Naive thymus-derived CD4-positive, alpha-beta T cell (primary cell): ENCODE data around the gene HIP1R. TPM values are rescaled to one million over a fixed set of nuclear protein-coding genes. Genes with fewer than 3 reads are reported as not detected.
A peak's percentile ranks its signal among the peaks of the same experiment; 100 is the strongest.

Source experiments
- ATAC-seq: fragments of 150-1000 bp; cut with Tn5 transposase; 2 replicates; pipeline ENCODE4 v1.10.0; 2021; ENCODE audit warnings: mild to moderate bottlenecking, moderate library complexity
- CTCF ChIA-PET: fragments of 350-600 bp; sonication (Branson Sonifier 250); formaldehyde crosslinking; loops from one replicate; lab custom pipeline; 2021; ENCODE audit warnings: antibody characterized with exemption; lab: Charles Lee
- POLR2A ChIA-PET: fragments of 350-600 bp; sonication (Branson Sonifier 250); formaldehyde crosslinking; loops from one replicate; lab custom pipeline; 2021; ENCODE audit warnings: antibody characterized with exemption, inconsistent platforms; lab: Charles Lee
- DNase-seq, 9 donors: peaks; one replicate each; pipeline versions ENCODE4 v3.0.0 to v3.0.0-alpha.2; 2020 to 2022; ENCODE audit warnings: mixed read lengths in 1 of 9
- H3K27ac ChIP-seq: one replicate; pipeline ENCODE4 v1.7.0; 2013; ENCODE audit warnings: mild to moderate bottlenecking, low read depth, low read length, moderate library complexity
- H3K27me3 ChIP-seq, 2 donors: one replicate each; pipeline ENCODE4 v1.7.0; 2013; ENCODE audit warnings: low read length in 2 of 2, mild to moderate bottlenecking in 2 of 2, moderate library complexity in 2 of 2; ENCODE audit not compliant: control insufficient read depth in 2 of 2, insufficient read depth in 2 of 2
- H3K36me3 ChIP-seq, 3 experiments: 1 replicate in 2 of 3; 2 replicates in 1 of 3; pipeline ENCODE4 v1.7.0; 2013; ENCODE audit warnings: low read length in 3 of 3, mild to moderate bottlenecking in 3 of 3, moderate library complexity in 1 of 3; ENCODE audit not compliant: insufficient read depth in 3 of 3, control insufficient read depth in 2 of 3
- H3K4me1 ChIP-seq, 2 donors: one replicate each; pipeline ENCODE4 v1.7.0; 2013; ENCODE audit warnings: low read length in 2 of 2, mild to moderate bottlenecking in 2 of 2, moderate library complexity in 1 of 2; ENCODE audit not compliant: control insufficient read depth in 2 of 2, insufficient read depth in 2 of 2
- H3K4me3 ChIP-seq: 2 replicates; pipeline ENCODE4 v1.7.0; 2013; ENCODE audit warnings: mild to moderate bottlenecking, low read length
- H3K9me3 ChIP-seq, 3 experiments: 1 replicate in 2 of 3; 2 replicates in 1 of 3; pipeline ENCODE4 v1.7.0; 2013; ENCODE audit warnings: low read length in 3 of 3; ENCODE audit not compliant: control insufficient read depth in 2 of 3
- H3K27ac Mint-ChIP-seq, 9 donors: one replicate each; pipeline ENCODE4 v1.8.0; 2020 to 2022; ENCODE audit warnings: mixed read lengths in 9 of 9, mild to moderate bottlenecking in 8 of 9, moderate library complexity in 5 of 9, inconsistent platforms in 2 of 9
- H3K27me3 Mint-ChIP-seq, 5 donors: one replicate each; pipeline ENCODE4 v1.8.0; 2021 to 2022; ENCODE audit warnings: mixed read lengths in 5 of 5, mild to moderate bottlenecking in 1 of 5
- H3K36me3 Mint-ChIP-seq, 5 donors: one replicate each; pipeline ENCODE4 v1.8.0; 2020 to 2022; ENCODE audit warnings: mixed read lengths in 5 of 5, mild to moderate bottlenecking in 3 of 5, inconsistent platforms in 1 of 5
- H3K4me1 Mint-ChIP-seq, 7 donors: one replicate each; pipeline ENCODE4 v1.8.0; 2020 to 2022; ENCODE audit warnings: mixed read lengths in 7 of 7, mild to moderate bottlenecking in 3 of 7, inconsistent platforms in 1 of 7
- H3K4me3 Mint-ChIP-seq, 10 donors: one replicate each; pipeline ENCODE4 v1.8.0; 2020 to 2022; ENCODE audit warnings: mild to moderate bottlenecking in 10 of 10, mixed read lengths in 10 of 10, moderate library complexity in 6 of 10, inconsistent platforms in 2 of 10
- H3K9me3 Mint-ChIP-seq, 11 donors: one replicate each; pipeline ENCODE4 v1.8.0; 2020 to 2022; ENCODE audit warnings: mixed read lengths in 11 of 11, mild to moderate bottlenecking in 4 of 11, inconsistent platforms in 1 of 11, moderate library complexity in 1 of 11
- intact Hi-C, 2 donors: fragments of 100-400 bp; cut with micrococcal nuclease; formaldehyde crosslinking; loops; one replicate each; pipeline ENCODE4 v1.15.1; 2023
- polyA plus RNA-seq, 2 donors: library from polyadenylated mRNA; unstranded; fragments of 300-500 nt; fragmentation: Illumina TruSeq; gene quantifications; one replicate each; pipeline ENCODE4 v1.2.3, GENCODE V29; 2021
- total RNA-seq, 6 experiments: library from RNA in 5 of 6; stranded (reverse) in 5 of 6; gene quantifications; 1 replicate in 5 of 6; 2 replicates in 1 of 6; pipeline ENCODE4 v1.2.3 and lab custom pipeline; 2021 to 2026

Gene HIP1R
- total and polyA plus RNA-seq, 7 experiments from 2014 or later: 7.0 to 162 (median 87.2) TPM

GRCh38 chr12:122882908-122883558, 47.8 kb downstream of the HIP1R start:
- Mint-ChIP-seq H3K27ac (peak overlapping the region in 8 of 9 donors; percentile 36 to 79 (median 68)), H3K4me1 (peaks cover 64 to 96% (median 91%) of the 10 kb centered on the region in 7 donors), H3K4me3 (peak overlapping the region in 7 of 10 donors; percentile 12 to 45 (median 23)), H3K27me3 (peaks cover 0 to 23% (median 0%) of the 10 kb centered on the region in 5 donors), H3K36me3 (peaks cover 0 to 25% (median 0%) of the 10 kb centered on the region in 5 donors), H3K9me3 (peaks cover 0 to 3% (median 0%) of the 10 kb centered on the region in 11 donors)
- ATAC-seq (no peak), DNase-seq (peak in 1 of 9 donors; percentile 6)
- Histone ChIP-seq H3K27ac (no peak overlapping the region), H3K27me3 (no peaks in the 10 kb centered on the region), H3K4me1 (peaks cover 52 to 60% of the 10 kb centered on the region in 2 donors), H3K4me3 (no peak overlapping the region), H3K36me3 (no peaks in the 10 kb centered on the region), H3K9me3 (no peaks in the 10 kb centered on the region)
- intact Hi-C loops: no loop called here
- CTCF ChIA-PET: interaction anchor here (0.9 to 1.7 kb wide), 6 partner anchors 10 to 69 kb away, joined by 3 to 9 read pairs (median 4); partner anchors contain the start of gene VPS37B
- POLR2A ChIA-PET: interaction anchor here (0.7 to 5.7 kb wide), 4 partner anchors 9 to 49 kb away, joined by 3 to 66 read pairs (median 14); partner anchors contain the start of gene VPS37B

DNA sequence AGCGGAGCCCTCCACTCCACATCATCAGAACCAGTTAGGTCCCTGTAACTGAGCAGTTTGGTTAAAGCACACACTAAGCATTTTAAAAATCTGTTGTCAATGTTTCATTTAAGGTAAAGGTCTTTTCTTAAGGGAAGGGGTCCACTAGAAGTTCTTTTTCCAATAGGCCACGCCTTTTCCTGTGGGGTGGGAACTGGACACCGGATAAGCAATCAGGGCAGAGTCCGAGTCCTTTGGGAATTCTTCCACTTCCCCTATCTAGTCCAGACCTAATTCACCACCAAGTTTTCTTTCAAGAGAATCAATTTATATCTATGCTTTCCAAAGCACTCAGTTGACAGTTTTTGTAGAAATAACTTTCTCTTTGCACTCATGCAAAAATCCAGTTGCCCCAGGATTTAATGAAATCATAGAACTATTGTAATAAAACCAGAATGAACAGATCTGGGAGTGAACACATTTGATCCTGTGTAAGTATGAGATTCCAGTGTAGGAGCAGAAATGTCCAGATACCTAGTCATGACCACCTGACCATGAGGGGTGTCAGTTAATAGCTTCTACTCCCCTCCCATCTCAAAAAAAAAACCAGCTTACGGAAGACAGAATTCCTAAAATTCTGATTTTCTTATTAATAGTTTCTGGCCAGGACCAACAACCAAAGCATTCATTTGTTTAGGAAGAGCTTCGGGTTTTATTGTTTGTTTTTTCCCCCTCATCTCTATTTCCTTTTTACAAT, 49.0 kb downstream of the HIP1R start:
- H3K27ac Mint-ChIP-seq: peak overlapping the region in 7 of 9 donors; percentile 50 to 84 (median 69)

GRCh38 chr12:122884860-122885259, 49.6 kb downstream of the HIP1R start:
- H3K27me3 Mint-ChIP-seq: peaks cover 0 to 16% (median 0%) of the 10 kb centered on the region in 5 donors
- ChIA-PET CTCF (interaction anchor here (0.9 kb wide), 1 partner anchor 24 kb away, joined by 3 read pairs; no protein-coding TSS in a partner anchor), POLR2A (interaction anchor here (0.9 to 3.0 kb wide), 3 partner anchors 10 to 58 kb away, joined by 4 to 16 read pairs (median 6); no protein-coding TSS in a partner anchor)
- H3K27ac Mint-ChIP-seq: peak overlapping the region in 1 of 9 donors; percentile 68
- ATAC-seq: no peak
- Histone ChIP-seq H3K4me1 (peaks cover 54 to 60% of the 10 kb centered on the region in 2 donors), H3K36me3 (no peaks in the 10 kb centered on the region), H3K27me3 (no peaks in the 10 kb centered on the region), H3K4me3 (no peak overlapping the region), H3K27ac (no peak overlapping the region), H3K9me3 (no peaks in the 10 kb centered on the region)
- peaks cover 68 to 96% (median 91%) of the 10 kb centered on the region in 7 donors for H3K4me1 Mint-ChIP-seq
- DNase-seq: no peak
- intact Hi-C loops: no loop called here
- H3K9me3 Mint-ChIP-seq: peaks cover 0 to 3% (median 0%) of the 10 kb centered on the region in 11 donors
- H3K36me3 Mint-ChIP-seq: peaks cover 0 to 25% (median 0%) of the 10 kb centered on the region in 5 donors
- no peak overlapping the region for H3K4me3 Mint-ChIP-seq

More for the DNA sequence above, 49.0 kb downstream of the HIP1R start:
- peak overlapping the region in 4 of 10 donors; percentile 23 to 58 (median 36) for H3K4me3 Mint-ChIP-seq
- ChIA-PET POLR2A (interaction anchor here (0.9 to 5.7 kb wide), 4 partner anchors 10 to 58 kb away, joined by 4 to 66 read pairs (median 11); partner anchors contain the start of gene VPS37B), CTCF (interaction anchor here (0.9 to 1.7 kb wide), 2 partner anchors 14 to 24 kb away, joined by 3 read pairs; no protein-coding TSS in a partner anchor)
- DNase-seq: no peak
- H3K27me3 Mint-ChIP-seq: peaks cover 0 to 21% (median 0%) of the 10 kb centered on the region in 5 donors
- H3K4me3 ChIP-seq: no peak overlapping the region
- intact Hi-C loops: no loop called here
- H3K36me3 Mint-ChIP-seq: peaks cover 0 to 25% (median 0%) of the 10 kb centered on the region in 5 donors
- H3K27ac ChIP-seq: no peak overlapping the region
- no peaks in the 10 kb centered on the region for H3K36me3 ChIP-seq
- H3K9me3 Mint-ChIP-seq: peaks cover 0 to 3% (median 0%) of the 10 kb centered on the region in 11 donors
- ATAC-seq: no peak
- peaks cover 50 to 62% of the 10 kb centered on the region in 2 donors for H3K4me1 ChIP-seq
- H3K4me1 Mint-ChIP-seq: peaks cover 68 to 96% (median 91%) of the 10 kb centered on the region in 7 donors
- no peaks in the 10 kb centered on the region for H3K27me3 ChIP-seq
- H3K9me3 ChIP-seq: no peaks in the 10 kb centered on the region

DNA sequence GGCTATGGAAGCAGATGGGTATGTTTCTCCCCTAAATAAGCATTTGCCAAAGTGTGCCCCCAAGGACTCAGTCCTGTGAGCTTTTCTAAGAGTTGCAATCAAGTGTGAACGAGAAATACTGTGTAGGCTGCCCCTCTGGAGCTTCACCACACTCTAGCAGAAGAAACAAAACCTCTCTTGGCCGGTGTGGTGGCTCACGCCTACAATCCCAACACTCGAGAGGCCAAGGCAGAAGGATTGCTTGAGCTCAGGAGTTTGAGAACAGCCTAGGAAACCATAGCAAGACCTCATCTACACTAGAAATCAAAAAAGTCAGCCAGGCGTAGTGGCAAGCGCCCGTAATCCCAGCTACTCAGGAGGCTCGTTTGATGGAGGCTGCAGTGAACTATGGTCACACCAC, 50.9 kb downstream of the HIP1R start:
- Histone ChIP-seq H3K4me1 (peaks cover 58 to 73% of the 10 kb centered on the region in 2 donors), H3K27me3 (no peaks in the 10 kb centered on the region), H3K27ac (no peak overlapping the region), H3K9me3 (no peaks in the 10 kb centered on the region), H3K36me3 (no peaks in the 10 kb centered on the region), H3K4me3 (no peak overlapping the region)
- ChIA-PET POLR2A (interaction anchor here (0.6 to 1.6 kb wide), 7 partner anchors 8 to 347 kb away, joined by 3 to 5 read pairs (median 5); partner anchors contain the start of genes MPHOSPH9, MTRFR and VPS37B), CTCF (interaction anchor here (0.5 to 1.3 kb wide), 2 partner anchors 26 to 395 kb away, joined by 3 to 4 read pairs; no protein-coding TSS in a partner anchor)
- Mint-ChIP-seq H3K4me3 (peak overlapping the region in 1 of 10 donors; percentile 16), H3K4me1 (peaks cover 65 to 96% (median 91%) of the 10 kb centered on the region in 7 donors), H3K27me3 (peaks cover 0 to 12% (median 0%) of the 10 kb centered on the region in 5 donors), H3K36me3 (peaks cover 0 to 19% (median 0%) of the 10 kb centered on the region in 5 donors), H3K27ac (peak overlapping the region in 1 of 9 donors; percentile 48), H3K9me3 (peaks cover 0 to 3% (median 0%) of the 10 kb centered on the region in 11 donors)
- DNase-seq (peak in 1 of 9 donors; percentile 3), ATAC-seq (no peak)
- intact Hi-C loops: loop anchor here in 1 of 2 donors (2.0 kb wide), 1 partner anchor 13 kb away; no protein-coding TSS in a partner anchor

DNA sequence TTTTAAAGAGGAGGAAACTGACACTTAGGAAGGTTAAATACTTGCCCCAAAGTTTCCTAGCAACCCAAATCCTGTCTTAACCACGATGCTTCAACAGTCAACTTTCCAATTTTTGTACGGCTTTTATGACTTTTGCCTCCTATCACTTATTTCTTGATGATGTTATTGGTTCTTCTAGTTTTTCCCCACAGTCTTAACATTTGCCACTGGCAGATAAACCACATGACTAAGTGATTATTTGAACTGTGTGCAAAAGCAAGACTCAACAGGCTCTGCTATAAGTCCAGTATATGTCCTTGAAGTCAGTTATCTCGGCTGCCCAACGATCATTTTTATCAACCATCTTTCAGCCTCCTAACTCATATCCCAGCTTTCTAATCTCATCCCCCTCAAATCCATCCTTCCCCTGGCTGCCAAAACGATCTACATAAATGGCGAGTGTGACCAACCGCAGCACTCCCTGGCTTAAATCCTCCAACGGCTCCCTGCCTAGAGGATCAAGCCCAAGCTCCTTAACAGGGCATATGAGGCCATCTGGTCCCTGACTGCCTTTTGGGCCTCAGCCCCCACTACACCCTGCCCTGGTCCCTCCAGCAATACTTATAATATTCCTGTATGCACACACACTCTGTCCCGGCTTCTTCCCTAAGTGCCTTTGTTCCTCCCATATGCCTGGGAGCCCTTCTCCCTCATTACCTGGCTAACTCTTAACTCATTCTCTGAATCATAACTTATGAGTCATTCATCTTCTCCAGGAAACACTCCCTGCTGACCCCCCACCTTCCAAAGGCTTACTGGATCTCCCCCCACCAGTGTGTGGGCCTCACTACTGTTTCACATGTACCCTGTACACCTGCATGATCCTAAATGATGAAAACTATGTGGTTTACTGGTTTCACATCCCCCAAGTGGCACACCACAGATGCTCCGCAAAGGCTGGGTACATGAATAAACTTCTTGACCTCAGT, 51.9 kb downstream of the HIP1R start:
- H3K27me3 ChIP-seq: no peaks in the 10 kb centered on the region
- Mint-ChIP-seq H3K36me3 (peaks cover 0 to 21% (median 0%) of the 10 kb centered on the region in 5 donors), H3K4me3 (peak overlapping the region; percentile 2 to 88 (median 78)), H3K4me1 (peaks cover 69 to 96% (median 91%) of the 10 kb centered on the region in 7 donors), H3K27me3 (peaks cover 0 to 9% (median 0%) of the 10 kb centered on the region in 5 donors), H3K27ac (peak overlapping the region; percentile 67 to 98 (median 93)), H3K9me3 (peaks cover 0 to 3% (median 0%) of the 10 kb centered on the region in 11 donors)
- H3K27ac ChIP-seq: peak overlapping the region; percentile 53
- DNase-seq: peak in 2 of 9 donors; percentile 26 to 62
- peaks cover 57 to 76% of the 10 kb centered on the region in 2 donors for H3K4me1 ChIP-seq
- intact Hi-C loops: loop anchor here in 1 of 2 donors (2.0 kb wide), 1 partner anchor 14 kb away; no protein-coding TSS in a partner anchor
- no peaks in the 10 kb centered on the region for H3K36me3 ChIP-seq
- ATAC-seq: no peak
- H3K4me3 ChIP-seq: peak overlapping the region; percentile 47
- CTCF ChIA-PET: interaction anchor here (0.7 to 1.9 kb wide), 4 partner anchors 10 to 66 kb away, joined by 3 to 5 read pairs (median 4); no protein-coding TSS in a partner anchor
- POLR2A ChIA-PET: interaction anchor here (0.6 to 2.5 kb wide), 8 partner anchors 7 to 346 kb away, joined by 3 to 36 read pairs (median 5); partner anchors contain the start of genes MPHOSPH9, MTRFR and VPS37B
- H3K9me3 ChIP-seq: no peaks in the 10 kb centered on the region
